Cardiac muscle cell (in vitro differentiated cells and primary cell): Measurements from ENCODE around the gene GDF15. TPM values are rescaled to one million over a fixed set of nuclear protein-coding genes. Genes with fewer than 3 reads are reported as not detected.
"Not testable (repeated sequence)": the region's sequence is repeated elsewhere in the genome, so short reads cannot be mapped to it uniquely, and the experiment has no call there.

Source experiments
- DNase-seq, 2 donors: peaks; one replicate each; pipeline versions ENCODE4 v3.0.0 to v3.0.0-alpha.2; 2010 to 2017; ENCODE audit warnings: low read depth in 1 of 2, low spot score in 1 of 2
- H3K27ac ChIP-seq: fragments of 200-600 bp; sonication (generic); 2 replicates; pipeline ENCODE4 v1.5.1; 2016
- H3K27me3 ChIP-seq: fragments of 200-600 bp; sonication (generic); 2 replicates; pipeline ENCODE4 v1.6.0; 2016; ENCODE audit warnings: control low read depth
- H3K36me3 ChIP-seq: fragments of 200-600 bp; sonication (generic); 2 replicates; pipeline ENCODE4 v1.5.1; 2016; ENCODE audit warnings: control low read depth
- H3K4me1 ChIP-seq: fragments of 200-600 bp; sonication (generic); 2 replicates; pipeline ENCODE4 v1.8.1; 2017; ENCODE audit warnings: low read depth, mild to moderate bottlenecking, mixed run types
- H3K4me3 ChIP-seq: fragments of 200-600 bp; sonication (generic); 2 replicates; pipeline ENCODE4 v1.5.1; 2016; ENCODE audit warnings: mild to moderate bottlenecking
- H3K9me3 ChIP-seq: fragments of 200-600 bp; sonication (generic); 2 replicates; pipeline ENCODE4 v1.5.1; 2017; ENCODE audit warnings: low read depth, mild to moderate bottlenecking, control low read depth
- CTCF ChIP-seq: IDR thresholded peaks from 2 replicates; pipeline ENCODE4 v1.5.1; 2012; ENCODE audit warnings: low read depth, mild to moderate bottlenecking, low read length
- polyA plus RNA-seq: library from polyadenylated mRNA; unstranded; fragments of >200 nt; fragmentation: Nextera tagmentation; extraction: Ambion mirVana; gene quantifications from 2 replicates; pipeline ENCODE4 v1.2.1, GENCODE V29; 2016
- total RNA-seq: library from RNA; depleted of rRNA; stranded (reverse); fragments of >200 nt; gene quantifications from 2 replicates; pipeline ENCODE4 v1.2.3, GENCODE V29; 2016

Gene GDF15
- total and polyA plus RNA-seq, 2 experiments from 2014 or later, result 2.4 to 10.0 TPM

GRCh38 chr19:18357041-18357440, 28.9 kb upstream of the GDF15 start:
- Histone ChIP-seq H3K27ac (no peak overlapping the region), H3K4me1 (no peaks in the 10 kb centered on the region), H3K27me3 (no peaks in the 10 kb centered on the region), H3K36me3 (peaks cover 14% of the 10 kb centered on the region), H3K4me3 (no peak overlapping the region), H3K9me3 (no peaks in the 10 kb centered on the region)
- no peak for TF ChIP-seq CTCF
- no peak for DNase-seq

GRCh38 chr19:18361646-18362045, 24.3 kb upstream of the GDF15 start:
- Histone ChIP-seq H3K4me3 (no peak overlapping the region), H3K27ac (no peak overlapping the region), H3K9me3 (no peaks in the 10 kb centered on the region), H3K4me1 (peaks cover 9% of the 10 kb centered on the region), H3K36me3 (peaks cover 10% of the 10 kb centered on the region), H3K27me3 (no peaks in the 10 kb centered on the region)
- DNase-seq, result no peak
- no peak for TF ChIP-seq CTCF

- no peak overlapping the region for H3K4me3 ChIP-seq
- no peaks in the 10 kb centered on the region for H3K27me3 ChIP-seq
- peaks cover 2% of the 10 kb centered on the region for H3K36me3 ChIP-seq
- H3K9me3 ChIP-seq, result no peaks in the 10 kb centered on the region
- H3K27ac ChIP-seq, result no peak overlapping the region
- TF ChIP-seq CTCF, result no peak
- peaks cover 9% of the 10 kb centered on the region for H3K4me1 ChIP-seq
- DNase-seq, result peak in 1 of 2 donors; percentile 38
These were observed 22.9 kb upstream of the GDF15 start for GRCh38 chr19:18362934-18363542.

GRCh38 chr19:18363787-18364186, 22.2 kb upstream of the GDF15 start:
- Histone ChIP-seq H3K27ac (no peak overlapping the region), H3K4me3 (no peak overlapping the region), H3K27me3 (no peaks in the 10 kb centered on the region), H3K9me3 (no peaks in the 10 kb centered on the region), H3K4me1 (peaks cover 9% of the 10 kb centered on the region), H3K36me3 (peaks cover 2% of the 10 kb centered on the region)
- TF ChIP-seq CTCF, result no peak
- DNase-seq, result no peak

GRCh38 chr19:18364277-18364825, 21.6 kb upstream of the GDF15 start:
- not testable (repeated sequence) for H3K9me3 ChIP-seq, DNase-seq, H3K4me1 ChIP-seq, H3K36me3 ChIP-seq, H3K27me3 ChIP-seq, H3K4me3 ChIP-seq
- peak overlapping the region; percentile 77 for H3K27ac ChIP-seq

- H3K27me3 ChIP-seq, result no peaks in the 10 kb centered on the region
- TF ChIP-seq CTCF, result no peak
- DNase-seq, result peak; percentile 45 to 100
- no peaks in the 10 kb centered on the region for H3K36me3 ChIP-seq
- peaks cover 9% of the 10 kb centered on the region for H3K4me1 ChIP-seq
- peak overlapping the region; percentile 77 for H3K27ac ChIP-seq
- H3K4me3 ChIP-seq, result no peak overlapping the region
- H3K9me3 ChIP-seq, result no peaks in the 10 kb centered on the region
These were observed 21.0 kb upstream of the GDF15 start for GRCh38 chr19:18364826-18365528.
